ENCODE measurements around the gene CCDC121. TPM values are rescaled to one million over a fixed set of nuclear protein-coding genes. Genes with fewer than 3 reads are reported as not detected.

Gene CCDC121
- total RNA-seq, 4 donors from 2014 or later: 2.0 to 6.2 (median 4.6) TPM

- WGBS, 2 donors: 3 to 4% methylated on average over 13 to 18 of the region's 28 CpGs
- no peak for TF ChIP-seq CTCF (IDR thresholded peaks at IDR 0.05)
- no peak for TF ChIP-seq POLR2A (IDR thresholded peaks at IDR 0.05)
- no peak for DNase-seq (ENCODE audit: low spot score in 2 of 2)
- peak overlapping the region; percentile 77 for H3K4me3 ChIP-seq (ENCODE audit: low read depth, poor library complexity, severe bottlenecking)
- intact Hi-C loops (cut with DNase I; ENCODE audit: low total_unique reads): no loop called here
Measured at GRCh38 chr2:27664154-27664574, 35.4 kb upstream of the CCDC121 start.

- DNase-seq (ENCODE audit: low spot score in 2 of 2): peak; percentile 56 to 90
- 0% methylated on average over 45 to 56 of the region's 56 CpGs for WGBS, 2 donors
- peak within 1 kb of the TSS; percentile 77 for H3K4me3 ChIP-seq (ENCODE audit: low read depth, poor library complexity, severe bottlenecking)
- intact Hi-C loops (cut with DNase I; ENCODE audit: low total_unique reads): no loop called here
- TF ChIP-seq POLR2A (IDR thresholded peaks at IDR 0.05): no peak
- peak in 1 of 3 donors; percentile 74 for TF ChIP-seq CTCF (IDR thresholded peaks at IDR 0.05)
Measured at GRCh38 chr2:27663285-27664153, 34.7 kb upstream of the CCDC121 start, which contains the start of the genes SLC4A1AP and SUPT7L. TSS of gene SLC4A1AP (plus strand) at chr2:27663889. CDS start at chr2:27663915, 26 bp downstream. TSS of gene SUPT7L (minus strand) at chr2:27663614. CDS start at chr2:27662192, 1,422 bp downstream.

- no peak for TF ChIP-seq CTCF (IDR thresholded peaks at IDR 0.05)
- no peak for TF ChIP-seq POLR2A (IDR thresholded peaks at IDR 0.05)
- DNase-seq (ENCODE audit: low spot score in 2 of 2): no peak
- H3K4me3 ChIP-seq (ENCODE audit: low read depth, poor library complexity, severe bottlenecking): no peak overlapping the region
- 95 to 96% methylated on average over 1 of the region's 1 CpG for WGBS, 2 donors
- intact Hi-C loops (cut with DNase I; ENCODE audit: low total_unique reads): no loop called here
Measured at GRCh38 chr2:27661371-27661770, 32.6 kb upstream of the CCDC121 start.

GRCh38 chr2:27655155-27655951, 26.5 kb upstream of the CCDC121 start:
- TF ChIP-seq POLR2A (IDR thresholded peaks at IDR 0.05) (no peak), CTCF (IDR thresholded peaks at IDR 0.05) (no peak)
- no peak overlapping the region for H3K4me3 ChIP-seq (ENCODE audit: low read depth, poor library complexity, severe bottlenecking)
- intact Hi-C loops (cut with DNase I; ENCODE audit: low total_unique reads): no loop called here
- WGBS, 2 donors: 88 to 90% methylated on average over 7 of the region's 7 CpGs
- DNase-seq (ENCODE audit: low spot score in 2 of 2): no peak

GRCh38 chr2:27653397-27653796, 24.6 kb upstream of the CCDC121 start:
- DNase-seq (ENCODE audit: low spot score in 2 of 2): no peak
- 96 to 97% methylated on average over 2 of the region's 2 CpGs for WGBS, 2 donors
- TF ChIP-seq CTCF (IDR thresholded peaks at IDR 0.05) (no peak), POLR2A (IDR thresholded peaks at IDR 0.05) (no peak)
- intact Hi-C loops (cut with DNase I; ENCODE audit: low total_unique reads): no loop called here
- no peak overlapping the region for H3K4me3 ChIP-seq (ENCODE audit: low read depth, poor library complexity, severe bottlenecking)

All from lower leg skin (tissue), 4 donors.